HG02610 (cell line): ENCODE measurements around the gene EXOSC1.
A peak's percentile ranks its signal among the peaks of the same experiment; 100 is the strongest.
"Not testable (repeated sequence)": the region's sequence is repeated elsewhere in the genome, so short reads cannot be mapped to it uniquely, and the experiment has no call there.

Experiments
- ATAC-seq: cut with Tn5 transposase; IDR thresholded peaks from one replicate; pipeline ENCODE4 v1.9.1; 2021; ENCODE audit warnings: mild to moderate bottlenecking, moderate library complexity; ENCODE audit not compliant: unreplicated experiment

The EXOSC1 gene

GRCh38 chr10:97445722-97446639 is at the start of gene EXOSC1, which contains the start of gene ZDHHC16:
TSS of gene EXOSC1 (minus strand) at chr10:97446006. CDS start at chr10:97445985, 21 bp downstream.
TSS of gene ZDHHC16 (plus strand) at chr10:97446175. CDS start at chr10:97451676, 5,501 bp downstream.
- ATAC-seq = peak; percentile 91

DNA sequence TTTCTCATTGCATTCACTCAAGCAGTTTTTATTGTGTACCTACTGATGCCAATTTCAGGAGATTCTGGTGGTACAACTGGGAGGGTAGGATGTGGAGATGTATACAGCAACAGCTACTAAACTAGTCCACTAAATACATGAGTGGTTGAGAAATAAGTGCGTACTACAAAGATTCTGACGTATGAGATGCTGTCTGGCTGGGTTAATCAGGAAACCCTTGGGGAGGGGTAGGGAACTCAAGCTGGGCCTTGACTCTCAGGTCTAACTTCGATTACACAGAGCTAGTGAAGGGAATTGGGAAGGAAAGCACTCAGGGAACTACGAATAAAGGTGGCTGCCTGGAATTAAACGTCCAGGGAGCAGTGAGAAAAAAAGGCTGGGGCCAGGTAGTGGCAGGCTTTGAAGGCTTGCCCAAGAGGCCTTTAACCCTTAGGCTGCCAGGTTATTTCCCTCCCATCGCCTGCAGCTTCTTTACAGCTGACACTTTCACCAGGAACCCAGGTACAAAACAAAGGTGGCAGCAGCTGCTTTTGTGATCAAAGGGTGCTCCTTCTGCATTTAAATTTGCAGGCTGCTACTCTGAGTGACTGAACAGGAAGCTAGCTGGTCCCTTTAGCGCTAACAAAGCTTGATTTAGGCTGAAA is 49.2 kb upstream of the EXOSC1 start:
- ATAC-seq = no peak

DNA sequence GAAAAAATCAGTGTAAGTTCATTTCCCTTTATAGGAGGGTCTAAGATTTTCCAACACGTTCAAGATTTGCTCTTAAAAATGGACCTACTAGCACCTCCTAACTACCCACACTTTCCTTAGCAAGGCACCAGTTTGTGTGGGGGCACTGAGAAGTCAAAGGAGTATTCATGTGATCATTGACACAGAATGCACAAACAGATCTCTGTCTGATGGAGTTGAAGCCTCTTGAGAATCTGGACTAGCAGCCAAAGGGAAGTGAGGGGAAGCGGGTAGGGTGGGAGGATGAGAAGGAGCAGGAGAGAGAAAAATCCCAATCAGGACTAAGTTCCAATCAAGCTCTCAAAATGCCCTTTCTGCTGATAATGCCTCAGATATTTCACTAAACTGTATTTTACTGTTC is 48.3 kb upstream of the EXOSC1 start:
- no peak for ATAC-seq

- no peak for ATAC-seq
These were observed 44.8 kb upstream of the EXOSC1 start for GRCh38 chr10:97490592-97490991.

- no peak for ATAC-seq
These were observed 40.0 kb upstream of the EXOSC1 start for GRCh38 chr10:97485647-97486281.

- no peak for ATAC-seq
These were observed 38.1 kb upstream of the EXOSC1 start for GRCh38 chr10:97483921-97484320.

- ATAC-seq = no peak
These were observed 37.7 kb upstream of the EXOSC1 start for GRCh38 chr10:97483506-97483905.

- ATAC-seq = no peak
These were observed 36.6 kb upstream of the EXOSC1 start for GRCh38 chr10:97482381-97482780.

DNA sequence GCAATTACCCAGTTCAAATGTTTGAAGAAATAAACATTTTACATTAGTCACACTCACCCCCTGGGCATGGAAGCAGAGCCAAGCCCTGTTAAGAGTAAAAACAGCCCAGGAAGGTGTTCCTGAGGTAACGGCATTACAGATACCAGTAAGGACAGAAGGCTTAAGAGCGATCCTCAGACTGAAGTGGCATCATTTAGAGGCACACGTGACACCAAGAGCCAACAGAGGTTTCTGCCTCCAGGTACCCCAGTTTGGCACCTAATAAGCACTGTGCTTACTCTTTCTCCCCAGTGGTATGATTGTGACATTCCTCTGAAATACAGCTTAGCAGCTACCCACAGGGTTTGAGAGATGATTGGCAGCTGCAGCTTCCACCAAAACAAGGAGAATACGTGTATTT is 35.3 kb upstream of the EXOSC1 start:
- ATAC-seq = no peak

DNA sequence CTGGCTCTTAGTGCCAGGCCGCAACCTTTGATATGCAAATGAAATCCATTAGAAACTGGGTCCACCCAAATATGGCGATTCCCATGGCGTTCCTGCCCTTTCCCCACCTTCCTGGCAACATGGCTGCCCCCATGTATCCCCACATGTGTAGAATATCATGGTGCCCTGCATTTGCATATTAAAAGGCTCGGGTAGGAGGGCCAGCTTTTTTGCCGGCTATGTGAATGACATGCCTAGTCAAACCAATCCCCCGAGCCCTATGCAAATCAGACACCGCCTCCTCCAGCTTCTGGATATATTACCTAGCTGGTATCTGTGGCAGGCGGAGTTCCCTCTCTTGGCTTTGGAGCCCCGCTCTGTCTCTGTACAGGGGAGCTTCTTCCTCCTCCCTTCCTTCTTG is 34.1 kb upstream of the EXOSC1 start:
- ATAC-seq = no peak

DNA sequence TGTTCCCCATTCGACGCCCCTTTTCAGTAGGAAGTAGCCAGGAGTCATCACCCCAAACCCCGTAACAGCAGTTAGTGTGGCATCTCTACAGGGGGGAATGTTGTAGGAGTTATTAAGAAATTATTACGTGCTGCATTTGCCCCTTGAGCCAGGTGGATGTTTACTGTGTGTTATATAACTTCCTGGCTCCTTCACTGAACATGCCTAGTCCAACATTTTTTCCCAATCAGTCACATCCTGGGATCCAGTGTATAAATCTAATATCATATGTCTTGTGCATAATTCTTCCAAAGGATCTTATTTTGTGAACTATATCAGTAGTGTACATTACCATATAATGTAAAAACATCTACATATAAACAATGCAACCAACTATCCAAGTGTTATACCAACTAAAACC is 33.6 kb upstream of the EXOSC1 start:
- ATAC-seq = not testable (repeated sequence)

GRCh38 chr10:97475936-97476594 is 30.3 kb upstream of the EXOSC1 start:
- no peak for ATAC-seq

GRCh38 chr10:97474918-97475317 is 29.1 kb upstream of the EXOSC1 start:
- ATAC-seq = no peak

DNA sequence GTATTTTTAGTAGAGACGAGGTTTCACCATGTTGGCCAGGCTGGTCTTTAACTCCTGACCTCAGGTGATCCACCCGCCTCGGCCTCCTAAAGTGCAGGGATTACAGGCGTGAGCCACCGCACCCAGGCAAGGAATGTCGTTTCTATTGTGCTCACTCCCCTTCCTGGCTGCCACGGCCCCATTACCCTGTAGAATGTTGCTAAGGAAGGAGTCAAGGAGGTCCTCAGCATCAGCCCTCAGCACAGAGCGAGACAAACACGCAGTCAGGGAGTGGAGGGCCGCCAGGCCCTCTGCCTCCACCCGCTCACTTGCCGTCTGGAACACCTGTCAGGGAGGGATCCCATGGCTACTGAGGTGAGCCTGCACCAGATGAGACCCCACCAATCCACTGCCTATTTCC is 23.0 kb upstream of the EXOSC1 start:
- not testable (repeated sequence) for ATAC-seq

GRCh38 chr10:97468162-97468561 is 22.4 kb upstream of the EXOSC1 start:
- no peak for ATAC-seq

GRCh38 chr10:97466755-97467154 is 20.9 kb upstream of the EXOSC1 start:
- ATAC-seq = no peak

DNA sequence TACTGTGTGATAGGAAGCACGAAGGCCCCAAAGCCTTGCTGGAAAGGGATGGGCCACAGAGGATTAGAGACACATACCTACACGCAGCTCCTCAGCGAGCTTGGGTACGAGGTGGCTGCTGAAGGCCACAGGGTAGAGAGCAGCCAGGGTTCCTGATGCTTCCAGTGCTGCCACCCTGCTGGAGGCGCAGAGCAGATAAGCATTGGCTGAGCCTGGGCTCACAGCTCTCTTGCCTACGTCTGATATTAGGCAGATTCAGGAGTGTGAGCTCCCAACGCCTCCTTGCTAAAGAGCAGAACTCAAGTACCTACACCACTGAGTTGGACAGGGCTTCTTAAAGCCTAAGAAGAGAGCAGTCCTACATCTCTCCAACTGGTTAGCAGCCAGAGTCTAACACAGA is 20.2 kb upstream of the EXOSC1 start:
- no peak for ATAC-seq

DNA sequence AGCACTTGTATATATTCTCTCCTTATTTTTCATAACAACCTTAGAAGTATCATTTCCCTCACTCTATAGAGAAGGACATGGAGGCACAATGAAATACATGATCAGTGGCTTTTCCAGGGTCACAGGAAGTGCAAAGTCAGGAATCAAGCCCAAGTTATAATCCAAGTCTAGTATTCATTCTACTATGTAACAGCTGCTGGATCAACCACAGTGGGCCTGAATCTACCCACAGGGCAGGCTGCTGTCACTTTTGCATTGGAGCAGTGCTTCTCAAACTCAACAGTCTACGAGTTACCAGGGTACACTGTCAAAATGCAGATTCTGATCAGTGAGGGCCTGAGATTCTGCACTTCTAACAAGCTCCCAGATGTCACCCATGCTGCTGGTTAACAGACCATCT is 18.4 kb upstream of the EXOSC1 start:
- no peak for ATAC-seq

GRCh38 chr10:97463363-97464132 is 17.7 kb upstream of the EXOSC1 start:
- ATAC-seq = peak; percentile 40

GRCh38 chr10:97462309-97462708 is 16.5 kb upstream of the EXOSC1 start:
- no peak for ATAC-seq
